GM06990 (cell line): Measurements from ENCODE around the gene NECTIN1.

Experiments
- DNase-seq: peaks from one replicate; pipeline ENCODE4 v3.0.0-alpha.2; 2011; ENCODE audit not compliant: insufficient read length; ENCODE audit errors: extremely low read depth
- H3K27me3 ChIP-seq: replicated peaks from 2 replicates; pipeline ENCODE4 v1.6.0; 2011; ENCODE audit warnings: low read length; ENCODE audit not compliant: control insufficient read depth, insufficient read depth
- H3K36me3 ChIP-seq: 2 replicates; pipeline ENCODE4 v1.5.1; 2011; ENCODE audit warnings: low read length; ENCODE audit not compliant: control insufficient read depth, insufficient read depth
- H3K4me3 ChIP-seq: replicated peaks from 2 replicates; pipeline ENCODE4 v1.5.1; 2011; ENCODE audit warnings: low read depth, mild to moderate bottlenecking, control low read depth, low read length
- CTCF ChIP-seq: IDR thresholded peaks from 2 replicates; pipeline ENCODE4 v1.5.1; 2011; ENCODE audit warnings: low read length, control low read depth, mild to moderate bottlenecking, inconsistent platforms; ENCODE audit not compliant: insufficient read depth, poor library complexity, severe bottlenecking

The NECTIN1 gene

GRCh38 chr11:119627286-119627685 is 101.7 kb downstream of the NECTIN1 start:
- Histone ChIP-seq H3K36me3 (no peaks in the 10 kb centered on the region), H3K27me3 (no peaks in the 10 kb centered on the region; the same call in none of the 2 replicates), H3K4me3 (no peak overlapping the region)
- DNase-seq: no peak
- TF ChIP-seq CTCF: no peak

- H3K27me3 ChIP-seq: no peaks in the 10 kb centered on the region; the same call in none of the 2 replicates
- no peak overlapping the region for H3K4me3 ChIP-seq
- H3K36me3 ChIP-seq: no peaks in the 10 kb centered on the region
- TF ChIP-seq CTCF: no peak
- DNase-seq: no peak
These were observed 102.1 kb downstream of the NECTIN1 start for GRCh38 chr11:119626871-119627270.

- no peak for TF ChIP-seq CTCF
- Histone ChIP-seq H3K27me3 (no peaks in the 10 kb centered on the region; the same call in none of the 2 replicates), H3K4me3 (no peak overlapping the region), H3K36me3 (no peaks in the 10 kb centered on the region)
- no peak for DNase-seq
These were observed 102.7 kb downstream of the NECTIN1 start for GRCh38 chr11:119626197-119626841.

GRCh38 chr11:119625206-119625978 is 103.6 kb downstream of the NECTIN1 start:
- Histone ChIP-seq H3K4me3 (no peak overlapping the region), H3K36me3 (no peaks in the 10 kb centered on the region), H3K27me3 (no peaks in the 10 kb centered on the region; the same call in none of the 2 replicates)
- TF ChIP-seq CTCF: no peak
- no peak for DNase-seq

GRCh38 chr11:119624629-119625028 is 104.4 kb downstream of the NECTIN1 start:
- no peak for DNase-seq
- TF ChIP-seq CTCF: no peak
- no peak overlapping the region for H3K4me3 ChIP-seq
- no peaks in the 10 kb centered on the region for H3K36me3 ChIP-seq
- no peaks in the 10 kb centered on the region; the same call in none of the 2 replicates for H3K27me3 ChIP-seq
